GM21717 (cell line): Measurements from ENCODE around the gene KLF16.
A peak's percentile ranks its signal among the peaks of the same experiment; 100 is the strongest.

Source experiments
- ATAC-seq: cut with Tn5 transposase; IDR thresholded peaks from one replicate; pipeline ENCODE4 v1.9.1; 2021; ENCODE audit warnings: mild to moderate bottlenecking, moderate library complexity; ENCODE audit not compliant: unreplicated experiment

The KLF16 gene

DNA sequence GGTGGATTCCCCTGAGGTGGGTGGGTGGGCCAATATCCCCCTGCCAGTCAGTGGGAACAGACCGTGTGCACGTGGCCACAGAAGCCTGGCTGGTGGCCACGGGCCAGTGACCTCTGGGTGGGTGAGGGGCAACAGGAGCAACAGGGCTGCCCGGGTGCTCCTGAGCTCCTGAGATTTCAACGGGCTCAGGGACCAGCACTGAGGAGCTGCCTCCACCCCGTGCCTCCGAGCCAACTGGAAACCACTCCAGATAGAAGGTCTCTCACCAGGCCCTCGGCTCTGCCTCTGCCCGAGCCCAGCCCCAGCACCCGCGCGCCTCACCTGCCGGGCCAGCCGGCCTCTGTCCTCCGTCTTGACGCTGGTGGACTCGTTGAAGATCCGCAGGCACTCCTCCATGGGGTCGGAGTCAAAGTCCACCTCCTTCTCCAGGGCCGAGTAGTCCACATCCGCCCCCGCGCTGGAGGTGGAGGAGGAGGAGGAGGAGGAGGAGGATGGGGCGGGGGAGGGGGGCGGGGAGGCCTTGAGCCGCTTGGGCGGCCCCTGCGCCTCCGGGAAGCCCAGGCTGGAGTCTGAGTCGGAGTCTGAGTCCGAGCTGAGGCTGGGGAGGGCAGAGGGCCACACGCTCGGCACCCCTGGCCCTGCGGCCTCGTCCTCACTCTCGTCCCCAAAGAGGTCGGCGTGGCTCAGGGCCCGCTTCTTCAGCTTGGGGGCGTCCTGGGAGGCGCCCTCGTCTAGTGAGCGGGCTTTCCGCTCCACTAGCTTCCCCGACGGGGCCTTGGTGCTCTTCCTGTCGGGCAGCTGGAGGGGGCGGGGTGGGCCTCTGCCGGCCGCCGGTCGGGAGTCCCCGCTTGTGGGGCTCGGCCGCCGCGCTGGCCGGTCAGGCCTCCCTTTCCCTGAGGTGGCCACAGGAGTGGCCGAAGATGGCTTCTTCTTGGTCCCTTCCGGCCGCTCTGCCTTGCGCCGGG, 36.5 kb downstream of the KLF16 start:
- ATAC-seq, result no peak

DNA sequence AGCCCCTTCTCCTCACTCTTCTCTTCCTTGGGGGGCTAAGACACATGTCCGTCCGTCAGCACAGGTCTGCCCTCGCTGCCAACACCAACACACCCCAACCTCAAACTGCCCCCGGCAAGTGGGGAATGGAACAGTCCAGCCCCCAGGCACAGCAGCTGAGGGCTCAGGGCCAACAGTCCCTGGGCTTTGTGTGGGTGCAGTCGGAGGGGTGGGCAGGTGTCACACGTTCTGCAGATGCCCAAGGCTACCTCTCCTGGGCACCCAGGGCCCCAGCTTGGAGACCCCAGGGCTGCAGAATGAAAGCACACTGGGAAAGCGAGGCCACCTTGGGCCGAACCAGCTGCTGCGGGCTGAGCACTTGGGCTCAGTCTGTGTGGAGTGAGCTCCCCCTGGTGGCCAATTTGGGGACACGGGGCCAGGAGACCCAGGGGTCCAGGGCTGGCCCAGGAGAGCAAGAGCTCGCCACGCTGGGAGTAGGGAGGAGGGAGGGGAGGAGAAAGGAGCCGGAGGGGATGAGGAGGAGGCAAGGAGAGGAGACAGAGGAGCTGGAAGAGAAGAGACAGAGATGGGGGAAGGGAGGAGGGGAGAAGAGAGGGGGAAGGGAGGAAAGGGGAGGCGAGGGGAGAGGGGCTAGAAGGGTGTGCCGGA, 37.3 kb downstream of the KLF16 start:
- ATAC-seq, result no peak

DNA sequence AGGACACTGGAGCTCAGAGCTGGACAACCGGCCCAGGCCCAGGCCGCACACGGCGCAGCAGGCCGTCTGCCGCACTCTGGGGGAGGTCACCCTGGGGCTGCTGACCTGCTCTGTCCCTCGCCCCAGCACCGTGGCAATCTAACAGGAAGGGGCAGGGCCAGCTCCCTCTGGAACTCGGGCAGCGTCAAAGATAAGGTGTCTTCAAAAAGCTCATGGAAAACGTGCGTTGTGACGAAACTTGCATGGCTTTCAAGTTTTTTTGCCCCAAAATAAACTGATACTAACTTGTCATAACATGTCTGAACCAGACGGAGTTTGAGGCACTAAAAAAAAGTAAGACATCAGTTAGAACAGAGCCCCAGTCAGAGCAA, 39.1 kb downstream of the KLF16 start:
- no peak for ATAC-seq

- ATAC-seq, result no peak
Measured at GRCh38 chr19:1823539-1824251, 39.7 kb downstream of the KLF16 start.

DNA sequence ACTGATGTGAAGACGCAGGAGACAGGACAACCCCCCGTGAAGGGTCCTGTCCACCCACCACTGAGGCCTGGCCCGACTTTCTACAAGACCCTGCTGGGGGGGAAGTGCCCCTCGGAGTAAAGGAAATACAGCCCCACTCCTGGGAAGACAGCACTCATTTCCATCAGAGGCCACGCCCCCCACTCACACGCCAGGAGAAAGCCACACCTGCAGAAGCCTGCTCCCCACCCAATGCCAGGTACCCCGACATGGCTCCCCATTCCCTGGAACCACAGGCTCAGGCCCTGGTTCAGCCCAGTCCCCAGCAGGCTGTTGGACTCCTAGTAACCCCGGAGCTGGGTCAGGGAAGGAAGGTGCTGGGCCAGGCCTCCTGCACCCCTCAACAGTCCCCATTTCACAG, 40.4 kb downstream of the KLF16 start:
- ATAC-seq, result no peak

- ATAC-seq, result no peak
Measured at GRCh38 chr19:1822210-1822609, 41.2 kb downstream of the KLF16 start.

DNA sequence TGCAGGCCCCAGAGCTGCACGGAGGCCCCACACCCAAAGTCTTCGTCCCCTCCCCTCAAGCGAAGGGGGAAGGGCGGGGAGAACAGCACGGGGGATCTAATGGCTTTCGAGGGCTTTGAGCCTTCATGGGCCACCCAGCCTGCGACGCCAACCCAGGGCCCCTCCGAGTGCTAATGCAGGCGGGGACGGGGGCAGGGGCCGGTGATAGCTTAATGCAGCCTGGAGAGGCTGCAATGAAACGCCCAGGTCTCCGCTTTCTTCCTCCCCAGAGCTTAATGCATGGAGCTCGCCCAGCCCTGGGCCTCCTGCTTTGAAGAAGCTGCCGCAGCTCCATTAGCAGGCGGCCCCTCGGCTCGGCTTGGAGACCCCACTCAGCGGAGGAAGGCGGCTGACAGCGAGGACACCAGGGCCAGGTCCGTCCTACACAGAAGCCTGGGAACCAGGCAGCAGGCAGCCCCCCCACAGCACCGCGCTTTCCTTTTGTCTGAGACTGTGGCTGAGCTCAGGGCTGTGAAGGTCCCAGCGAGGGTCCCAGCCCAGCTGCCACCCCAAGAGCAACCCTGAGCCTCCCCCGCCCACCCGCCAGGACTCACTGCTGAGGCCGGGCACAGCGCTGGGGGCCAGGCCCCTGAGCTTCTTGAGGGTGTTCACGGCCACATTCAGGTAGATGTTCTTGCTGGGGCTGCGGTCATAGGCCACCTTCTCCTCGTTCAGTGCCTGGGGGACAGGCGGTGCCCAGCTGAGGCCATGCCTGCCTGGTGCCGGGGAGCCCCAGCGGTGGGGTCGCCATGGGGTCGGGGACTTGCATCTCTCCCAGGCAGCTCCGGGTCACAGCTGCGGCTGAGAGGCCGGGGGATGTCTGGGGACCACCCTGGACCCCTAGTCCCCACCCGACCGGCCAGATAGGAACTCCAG, 43.8 kb downstream of the KLF16 start:
- ATAC-seq, result no peak

GRCh38 chr19:1818549-1819195, 44.7 kb downstream of the KLF16 start:
- ATAC-seq, result no peak

- no peak for ATAC-seq
Measured at GRCh38 chr19:1817553-1818179, 45.7 kb downstream of the KLF16 start.

DNA sequence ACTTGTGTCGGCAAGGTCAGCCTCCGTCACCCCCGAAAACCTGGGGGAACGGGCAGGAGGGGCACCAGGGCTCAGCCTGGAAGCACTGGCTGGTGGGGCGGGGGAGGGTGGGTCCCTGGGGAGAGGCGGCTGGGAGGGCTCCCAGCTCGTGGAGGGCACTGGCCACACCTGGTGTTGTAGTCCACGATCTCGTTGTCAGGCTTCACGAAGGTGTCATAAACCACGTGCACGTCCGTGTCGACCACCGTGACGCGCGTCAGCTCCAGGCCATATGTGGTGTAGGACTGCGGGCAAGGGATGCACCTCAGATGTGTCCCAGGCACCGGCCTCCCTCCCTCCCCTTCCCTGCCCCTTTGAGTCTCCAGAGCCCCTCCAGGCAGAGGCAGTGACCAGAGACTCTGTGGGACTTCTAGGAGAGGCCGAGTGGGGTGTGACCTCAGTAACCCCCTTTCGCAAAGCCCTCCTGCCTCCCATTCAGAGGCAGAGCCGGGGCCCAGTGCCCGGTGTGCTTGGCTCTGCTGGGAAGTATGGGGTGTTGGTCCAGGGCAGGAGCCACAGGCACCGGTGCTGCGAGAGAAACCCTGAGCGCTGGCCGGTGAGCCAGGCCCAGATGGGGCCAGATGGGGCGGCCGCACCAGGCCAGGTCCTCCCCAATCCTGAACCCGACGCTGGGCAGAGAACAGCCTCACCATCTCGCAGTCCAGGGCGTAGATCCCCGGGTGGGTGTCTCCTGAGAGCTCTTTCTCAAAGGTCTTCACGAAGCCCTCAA, 46.7 kb downstream of the KLF16 start:
- ATAC-seq, result no peak

DNA sequence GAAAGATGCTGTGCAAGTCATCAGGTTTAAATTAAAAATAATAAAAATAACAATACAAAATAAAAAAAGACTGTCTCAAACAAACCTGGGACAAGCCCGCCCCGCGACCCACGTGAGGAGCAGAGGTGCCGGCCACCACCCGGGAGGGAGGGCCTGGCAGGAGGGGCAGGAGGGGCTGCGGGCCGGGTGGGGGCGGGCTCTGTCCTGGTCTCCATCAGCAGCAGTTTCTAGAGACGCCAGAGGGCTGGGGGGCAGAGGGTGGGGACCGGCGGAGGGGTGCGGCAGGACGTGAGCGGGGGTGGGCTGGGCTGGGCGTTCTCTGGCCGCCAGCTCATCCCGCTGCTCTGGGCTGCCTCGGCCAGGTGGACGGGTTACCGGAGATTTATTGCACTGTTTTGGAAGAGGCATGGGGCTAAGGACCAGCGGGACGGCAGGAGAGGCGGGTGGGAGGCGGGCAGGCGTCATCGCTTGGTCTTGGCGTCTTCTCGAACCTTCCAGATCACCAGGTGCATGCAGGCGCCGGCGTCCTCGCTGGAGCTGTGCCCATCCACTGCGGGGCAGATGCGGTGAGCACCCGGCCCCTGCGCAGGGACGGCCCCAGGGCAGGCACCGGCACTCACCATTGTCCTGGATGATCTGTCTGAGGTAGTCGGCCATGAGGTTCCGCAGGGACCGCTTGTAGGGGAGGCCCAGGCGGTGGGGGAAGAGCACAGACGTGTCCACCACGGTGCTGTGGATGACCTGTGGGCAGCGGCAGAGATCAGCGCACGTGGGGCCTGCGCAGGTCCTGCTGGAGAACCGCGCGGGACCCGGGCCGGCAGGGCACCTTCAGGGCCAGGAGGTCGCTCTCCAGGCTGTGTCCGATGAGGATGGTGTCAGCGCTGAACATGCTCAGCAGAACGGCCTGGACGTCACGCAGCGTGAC, 47.5 kb downstream of the KLF16 start:
- ATAC-seq, result no peak

DNA sequence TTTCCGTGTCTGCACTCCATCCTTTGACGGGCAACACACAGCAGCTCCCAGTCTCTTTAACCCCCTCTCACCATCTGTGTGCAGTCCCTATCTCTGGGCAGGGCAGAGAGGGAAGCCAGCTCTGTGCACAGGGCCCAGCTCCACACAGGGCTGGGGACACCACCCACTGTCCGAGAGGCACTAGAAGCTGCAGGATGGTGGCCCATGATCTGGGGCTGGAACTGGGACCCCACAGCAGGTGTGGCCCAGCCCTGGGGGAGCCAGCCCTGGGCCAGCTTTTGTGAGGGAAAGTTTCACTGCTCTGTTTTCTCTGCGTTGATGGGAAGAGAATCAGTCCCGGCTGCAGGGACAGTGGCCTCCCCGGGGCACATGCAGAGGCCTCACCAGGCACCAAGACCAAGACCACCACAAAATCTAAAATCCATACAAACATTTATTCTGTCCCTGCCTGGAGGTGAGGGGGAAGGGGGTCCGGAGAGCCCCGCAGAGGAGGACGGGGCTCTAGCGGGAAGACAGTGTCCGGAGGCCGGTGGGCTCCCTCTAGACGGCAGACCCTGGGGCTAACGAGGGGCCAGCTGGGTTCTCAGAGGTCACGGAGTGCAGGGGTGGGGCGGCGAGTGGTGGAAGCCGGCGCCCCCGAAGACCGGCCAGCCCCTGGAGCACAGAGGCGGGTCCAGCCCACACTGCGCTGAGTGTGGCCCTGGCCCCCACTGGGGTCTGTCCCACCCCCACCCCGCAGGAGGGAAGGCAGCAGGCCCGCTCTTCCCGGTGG, 48.4 kb downstream of the KLF16 start:
- no peak for ATAC-seq

DNA sequence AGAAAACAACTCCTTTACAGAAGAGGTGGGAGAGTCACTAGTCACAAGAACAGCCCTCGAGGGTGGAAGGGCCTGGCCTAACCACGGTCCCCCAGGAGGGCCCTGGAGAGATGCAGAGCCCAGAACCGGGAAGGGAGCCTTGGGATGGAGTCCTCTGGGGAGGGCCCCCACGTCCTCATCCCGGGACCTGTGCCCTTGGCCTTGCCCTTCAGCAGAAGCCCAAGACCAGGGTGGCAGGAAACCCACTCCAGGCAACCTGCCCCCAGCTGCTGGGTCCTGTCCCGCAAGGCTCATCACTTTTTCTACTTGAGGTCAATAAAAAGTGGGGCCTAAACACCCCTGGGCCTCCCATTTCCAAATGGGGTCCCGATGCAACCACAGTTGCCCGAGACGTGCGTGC, 49.0 kb downstream of the KLF16 start:
- no peak for ATAC-seq

DNA sequence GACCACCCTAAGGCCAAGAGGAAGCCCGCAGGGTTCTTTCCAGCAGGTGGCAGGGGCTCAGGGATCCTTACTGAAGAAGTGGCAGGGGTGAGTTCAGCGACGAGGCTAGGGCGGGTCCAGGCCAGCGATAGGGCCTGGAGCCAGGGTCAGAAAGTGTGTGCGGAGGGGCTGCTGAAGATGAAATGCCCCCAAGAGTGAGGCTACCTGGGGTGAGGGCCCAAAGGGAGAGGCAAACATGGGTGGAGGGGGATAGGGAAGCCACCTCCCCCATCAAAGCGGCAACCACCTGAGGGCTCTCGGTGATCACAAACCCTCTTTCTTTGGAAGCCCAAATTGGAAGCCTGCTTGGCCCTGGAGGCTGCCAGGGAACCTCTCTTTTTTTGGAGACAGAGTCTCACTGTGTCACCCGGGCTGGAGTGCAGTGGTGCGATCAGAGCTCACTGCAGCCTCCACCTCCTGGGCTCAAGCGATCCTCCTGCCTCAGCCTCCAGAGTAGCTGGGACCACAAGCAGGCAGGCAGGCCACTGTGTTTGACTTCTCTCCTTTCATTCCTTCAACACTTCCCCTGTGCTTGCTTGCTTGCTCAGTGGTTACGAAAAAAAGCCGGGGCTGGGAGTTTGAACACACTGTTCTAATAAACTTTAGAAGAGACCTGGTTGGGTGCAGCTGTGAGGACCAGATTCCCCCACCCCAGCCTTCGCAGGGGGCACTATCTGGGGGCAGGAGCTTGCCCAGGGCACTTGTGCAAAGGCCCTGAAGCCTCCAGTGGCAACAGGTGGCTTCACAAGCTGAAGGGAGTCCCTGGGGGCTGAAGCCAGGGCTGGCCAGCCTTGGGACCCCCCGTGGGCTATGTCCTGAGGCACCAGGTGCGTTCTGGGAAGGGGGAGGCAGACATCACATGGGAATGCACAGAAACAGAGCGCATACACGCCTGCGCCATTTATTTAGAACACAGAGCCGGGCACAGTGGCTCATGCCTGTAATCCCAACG, 49.9 kb downstream of the KLF16 start:
- ATAC-seq, result no peak

GRCh38 chr19:1812426-1813191, 50.8 kb downstream of the KLF16 start:
- peak; percentile 65 for ATAC-seq
